IMR-90 (cell line): ENCODE measurements around the gene SMC6. TPM values are rescaled to one million over a fixed set of nuclear protein-coding genes. Genes with fewer than 3 reads are reported as not detected.

Experiments
- ATAC-seq: fragments of 200-7000 bp; cut with Tn5 transposase; 2 replicates; pipeline ENCODE4 v1.9.1; 2020; ENCODE audit warnings: low read depth, mild to moderate bottlenecking, moderate library complexity
- Bru-seq: library from RNA; stranded (reverse); fragments of 400-500 nt; gene quantifications from one replicate; lab custom pipeline; 2021; lab: Mats Ljungman, UMichigan
- BruChase-seq, 2 experiments: library from RNA; stranded (reverse); fragments of 400-500 nt; gene quantifications; one replicate each; lab custom pipeline; 2021; lab: Mats Ljungman, UMichigan
- BruUV-seq: library from RNA; stranded (reverse); fragments of 400-500 nt; replicated peaks from 2 replicates; lab custom pipeline; 2021; lab: Mats Ljungman, UMichigan
- CTCF ChIA-PET: fragments of 300-600 bp; formaldehyde crosslinking; extraction: SDS; loops from one replicate; lab custom pipeline; 2021; ENCODE audit warnings: antibody characterized with exemption; lab: Yijun Ruan, JAX
- POLR2A ChIA-PET: fragments of 300-600 bp; sonication (Branson Sonifier 250); formaldehyde crosslinking; loops from one replicate; lab custom pipeline; 2022; ENCODE audit warnings: antibody characterized with exemption; ENCODE audit not compliant: unreplicated experiment; lab: Charles Lee
- DNase-seq: peaks from one replicate; pipeline ENCODE4 v3.0.0; 2013
- H2AFZ ChIP-seq: replicated peaks from 2 replicates; pipeline ENCODE3; 2013; ENCODE audit warnings: low read length, mild to moderate bottlenecking; ENCODE audit not compliant: poor library complexity
- H2AK5ac ChIP-seq: 2 replicates; pipeline ENCODE4 v1.6.1; 2013; ENCODE audit warnings: low read depth, low read length, inconsistent platforms
- H2AK9ac ChIP-seq: replicated peaks from 2 replicates; pipeline ENCODE3; 2013; ENCODE audit warnings: mild to moderate bottlenecking, low read depth, low read length, moderate library complexity; ENCODE audit not compliant: poor library complexity
- H2BK120ac ChIP-seq: 2 replicates; pipeline ENCODE4 v1.6.1; 2013; ENCODE audit warnings: low read depth, low read length, inconsistent platforms
- H2BK15ac ChIP-seq: 3 replicates; pipeline ENCODE4 v1.6.1; 2013; ENCODE audit warnings: low read depth, low read length, inconsistent platforms
- H2BK20ac ChIP-seq: 2 replicates; pipeline ENCODE4 v1.6.1; 2013; ENCODE audit warnings: low read depth, mild to moderate bottlenecking, inconsistent platforms, low read length, moderate library complexity
- H2BK5ac ChIP-seq: 2 replicates; pipeline ENCODE4 v1.6.1; 2013; ENCODE audit warnings: mild to moderate bottlenecking, low read depth, low read length, inconsistent platforms; ENCODE audit not compliant: poor library complexity, severe bottlenecking
- H3K14ac ChIP-seq: replicated peaks from 2 replicates; pipeline ENCODE4 v1.6.1; 2013; ENCODE audit warnings: low read depth, low read length, inconsistent platforms
- H3K18ac ChIP-seq: 2 replicates; pipeline ENCODE4 v1.6.1; 2013; ENCODE audit warnings: low read depth, low read length, control low read depth
- H3K23ac ChIP-seq: 2 replicates; pipeline ENCODE4 v1.6.1; 2013; ENCODE audit warnings: low read depth, low read length, inconsistent platforms
- H3K27ac ChIP-seq: 2 replicates; pipeline ENCODE4 v1.5.1; 2013; ENCODE audit warnings: mild to moderate bottlenecking, control low read depth, low read length; ENCODE audit not compliant: insufficient read depth
- H3K27me3 ChIP-seq: 2 replicates; pipeline ENCODE4 v1.6.1; 2013; ENCODE audit warnings: low read length; ENCODE audit not compliant: control insufficient read depth, insufficient read depth
- H3K36me3 ChIP-seq: 2 replicates; pipeline ENCODE4 v1.6.1; 2013; ENCODE audit warnings: low read length, mixed read lengths; ENCODE audit not compliant: control insufficient read depth, insufficient read depth
- H3K4ac ChIP-seq: 2 replicates; pipeline ENCODE4 v1.6.1; 2013; ENCODE audit warnings: low read depth, low read length, inconsistent platforms
- H3K4me1 ChIP-seq: 2 replicates; pipeline ENCODE4 v1.6.1; 2013; ENCODE audit warnings: low read length, mixed read lengths; ENCODE audit not compliant: control insufficient read depth, insufficient read depth
- H3K4me2 ChIP-seq: 2 replicates; pipeline ENCODE4 v1.6.1; 2013; ENCODE audit warnings: low read depth, mild to moderate bottlenecking, control low read depth, low read length, moderate library complexity
- H3K4me3 ChIP-seq: 2 replicates; pipeline ENCODE4 v1.5.1; 2013; ENCODE audit warnings: low read depth, mild to moderate bottlenecking, control low read depth, low read length, moderate library complexity; ENCODE audit not compliant: insufficient read depth
- H3K56ac ChIP-seq: 2 replicates; pipeline ENCODE4 v1.6.1; 2013; ENCODE audit warnings: low read length, inconsistent platforms; ENCODE audit not compliant: insufficient read depth; ENCODE audit errors: extremely low read depth
- H3K79me1 ChIP-seq, 2 experiments: 2 replicates each; pipeline ENCODE4 v1.6.1; 2013; ENCODE audit warnings: low read length in 2 of 2, inconsistent platforms in 1 of 2, low read depth in 1 of 2
- H3K9ac ChIP-seq: 2 replicates; pipeline ENCODE4 v1.6.1; 2013; ENCODE audit warnings: low read depth, low read length, control low read depth
- H3K9me1 ChIP-seq: 2 replicates; pipeline ENCODE4 v1.6.1; 2013; ENCODE audit warnings: low read length, inconsistent platforms; ENCODE audit not compliant: insufficient read depth
- H3K9me3 ChIP-seq: 2 replicates; pipeline ENCODE4 v1.6.1; 2013; ENCODE audit warnings: low read length; ENCODE audit not compliant: control insufficient read depth, insufficient read depth
- H4K20me1 ChIP-seq: 2 replicates; pipeline ENCODE4 v1.6.1; 2013; ENCODE audit warnings: low read length, inconsistent platforms; ENCODE audit not compliant: insufficient read depth
- H4K5ac ChIP-seq: 2 replicates; pipeline ENCODE4 v1.6.1; 2013; ENCODE audit warnings: mild to moderate bottlenecking, low read depth, low read length, control low read depth
- H4K8ac ChIP-seq, 2 experiments: 2 replicates each; pipeline ENCODE4 v1.6.1; 2013; ENCODE audit warnings: low read depth in 2 of 2, low read length in 2 of 2, control low read depth in 1 of 2, inconsistent platforms in 1 of 2
- H4K91ac ChIP-seq: 2 replicates; pipeline ENCODE4 v1.6.1; 2013; ENCODE audit warnings: low read depth, low read length, inconsistent platforms; ENCODE audit not compliant: insufficient read depth
- BHLHE40 ChIP-seq: fragments of 150-350 bp; IDR thresholded peaks from 2 replicates; pipeline ENCODE4 v1.6.1; 2016; ENCODE audit warnings: mild to moderate bottlenecking, low read depth, low read length
- MXI1 ChIP-seq: IDR thresholded peaks from 2 replicates; pipeline ENCODE4 v1.6.1; 2012; ENCODE audit warnings: low read depth, mild to moderate bottlenecking, low read length, moderate library complexity, borderline replicate concordance
- NFE2L2 ChIP-seq: fragments of 150-350 bp; IDR thresholded peaks from 2 replicates; pipeline ENCODE4 v1.6.1; 2016; ENCODE audit warnings: low read depth, mild to moderate bottlenecking, low read length
- RAD21 ChIP-seq: IDR thresholded peaks from 2 replicates; pipeline ENCODE4 v1.6.1; 2012; ENCODE audit warnings: low read length, improper control_type of control experiment
- RFX5 ChIP-seq: IDR thresholded peaks from 2 replicates; pipeline ENCODE4 v1.8.0; 2012; ENCODE audit warnings: low read depth, mild to moderate bottlenecking, low read length, moderate library complexity
- WGBS, 2 experiments: methylation state at CpG; one replicate each; pipeline versions ENCODE4 v1.1.5 to v1.1.7; 2013; ENCODE audit warnings: missing lambda C conversion rate in 2 of 2; ENCODE audit not compliant: insufficient read length in 1 of 2; ENCODE audit errors: extremely low coverage in 2 of 2; 5-methylcytosine and 5-hydroxymethylcytosine counted together
- dilution Hi-C: fragments of 300-500 bp; cut with HindIII; formaldehyde crosslinking; loops from one replicate; pipeline ENCODE4 v1.14.3; 2018; ENCODE audit warnings: low sequenced_read_pairs; ENCODE audit not compliant: unreplicated experiment
- in situ Hi-C: fragments of 300-500 bp; cut with MboI; formaldehyde crosslinking; loops from 3 replicates; pipeline ENCODE4 v1.14.3; 2019; ENCODE audit warnings: low sequenced_read_pairs, inconsistent platforms, mixed read lengths
- intact Hi-C: fragments of 100-400 bp; cut with micrococcal nuclease; formaldehyde crosslinking; loops from 2 replicates; pipeline ENCODE4 v1.10.0; 2022
- long read RNA-seq: library from polyadenylated mRNA; unstranded; transcript quantifications from one replicate; pipeline ENCODE4 v2.0.0, GENCODE V29; 2021; ENCODE audit not compliant: unreplicated experiment
- polyA plus RNA-seq, 3 experiments: library from polyadenylated mRNA; depleted of rRNA; stranded (reverse); fragments of >200 nt; gene quantifications; 2 replicates each; pipeline ENCODE4 v1.2.3, GENCODE V29; 2012; ENCODE audit warnings: low replicate concordance in 1 of 3
- total RNA-seq: library from RNA; depleted of rRNA; stranded (reverse); fragments of >200 nt; gene quantifications from 2 replicates; pipeline ENCODE4 v1.2.3, GENCODE V29; 2012; rRNA removed
- TF ChIP-seq, protein P1 (sequence below): conservative IDR thresholded peaks from 2 replicates; pipeline ENCODE4 v1.5.1; 2012; ENCODE audit warnings: mild to moderate bottlenecking, low read depth, low read length, improper control_type of control experiment
- TF ChIP-seq, protein P2 (sequence below): fragments of 150-350 bp; IDR thresholded peaks from 2 replicates; pipeline ENCODE4 v1.6.1; 2017; ENCODE audit warnings: mild to moderate bottlenecking, antibody characterized with exemption, low read length, low read depth

The SMC6 gene, protein sequence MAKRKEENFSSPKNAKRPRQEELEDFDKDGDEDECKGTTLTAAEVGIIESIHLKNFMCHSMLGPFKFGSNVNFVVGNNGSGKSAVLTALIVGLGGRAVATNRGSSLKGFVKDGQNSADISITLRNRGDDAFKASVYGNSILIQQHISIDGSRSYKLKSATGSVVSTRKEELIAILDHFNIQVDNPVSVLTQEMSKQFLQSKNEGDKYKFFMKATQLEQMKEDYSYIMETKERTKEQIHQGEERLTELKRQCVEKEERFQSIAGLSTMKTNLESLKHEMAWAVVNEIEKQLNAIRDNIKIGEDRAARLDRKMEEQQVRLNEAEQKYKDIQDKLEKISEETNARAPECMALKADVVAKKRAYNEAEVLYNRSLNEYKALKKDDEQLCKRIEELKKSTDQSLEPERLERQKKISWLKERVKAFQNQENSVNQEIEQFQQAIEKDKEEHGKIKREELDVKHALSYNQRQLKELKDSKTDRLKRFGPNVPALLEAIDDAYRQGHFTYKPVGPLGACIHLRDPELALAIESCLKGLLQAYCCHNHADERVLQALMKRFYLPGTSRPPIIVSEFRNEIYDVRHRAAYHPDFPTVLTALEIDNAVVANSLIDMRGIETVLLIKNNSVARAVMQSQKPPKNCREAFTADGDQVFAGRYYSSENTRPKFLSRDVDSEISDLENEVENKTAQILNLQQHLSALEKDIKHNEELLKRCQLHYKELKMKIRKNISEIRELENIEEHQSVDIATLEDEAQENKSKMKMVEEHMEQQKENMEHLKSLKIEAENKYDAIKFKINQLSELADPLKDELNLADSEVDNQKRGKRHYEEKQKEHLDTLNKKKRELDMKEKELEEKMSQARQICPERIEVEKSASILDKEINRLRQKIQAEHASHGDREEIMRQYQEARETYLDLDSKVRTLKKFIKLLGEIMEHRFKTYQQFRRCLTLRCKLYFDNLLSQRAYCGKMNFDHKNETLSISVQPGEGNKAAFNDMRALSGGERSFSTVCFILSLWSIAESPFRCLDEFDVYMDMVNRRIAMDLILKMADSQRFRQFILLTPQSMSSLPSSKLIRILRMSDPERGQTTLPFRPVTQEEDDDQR
- total RNA-seq (10.4 and 18.3 TPM in 2 replicates), polyA plus RNA-seq (2012; rRNA removed) (5.2 and 6.5 TPM in 2 replicates), Bru-seq, nascent RNA (percentile 60 among the genes with signal in this experiment), BruChase-seq, experiment 1, labeled RNA remaining after a 6-hour chase (percentile 56 among the genes with signal in this experiment), BruChase-seq, experiment 2, labeled RNA remaining after a 2-hour chase (percentile 61 among the genes with signal in this experiment)
- 0.58 and 0.68 TPM in 2 replicates for polyA plus RNA-seq (2012; cell fraction: cytosol; rRNA removed)
- polyA plus RNA-seq (2012; cell fraction: nucleus; rRNA removed; ENCODE audit: low replicate concordance) = 1.5 and 12.9 TPM in 2 replicates
- long read RNA-seq, full-length matches to known transcripts = 6 of 33 reads
- long read RNA-seq, partial matches to known transcripts = 20 of 33 reads
- long read RNA-seq, other reads (novel, unspliced or antisense) = 7 of 33 reads

DNA sequence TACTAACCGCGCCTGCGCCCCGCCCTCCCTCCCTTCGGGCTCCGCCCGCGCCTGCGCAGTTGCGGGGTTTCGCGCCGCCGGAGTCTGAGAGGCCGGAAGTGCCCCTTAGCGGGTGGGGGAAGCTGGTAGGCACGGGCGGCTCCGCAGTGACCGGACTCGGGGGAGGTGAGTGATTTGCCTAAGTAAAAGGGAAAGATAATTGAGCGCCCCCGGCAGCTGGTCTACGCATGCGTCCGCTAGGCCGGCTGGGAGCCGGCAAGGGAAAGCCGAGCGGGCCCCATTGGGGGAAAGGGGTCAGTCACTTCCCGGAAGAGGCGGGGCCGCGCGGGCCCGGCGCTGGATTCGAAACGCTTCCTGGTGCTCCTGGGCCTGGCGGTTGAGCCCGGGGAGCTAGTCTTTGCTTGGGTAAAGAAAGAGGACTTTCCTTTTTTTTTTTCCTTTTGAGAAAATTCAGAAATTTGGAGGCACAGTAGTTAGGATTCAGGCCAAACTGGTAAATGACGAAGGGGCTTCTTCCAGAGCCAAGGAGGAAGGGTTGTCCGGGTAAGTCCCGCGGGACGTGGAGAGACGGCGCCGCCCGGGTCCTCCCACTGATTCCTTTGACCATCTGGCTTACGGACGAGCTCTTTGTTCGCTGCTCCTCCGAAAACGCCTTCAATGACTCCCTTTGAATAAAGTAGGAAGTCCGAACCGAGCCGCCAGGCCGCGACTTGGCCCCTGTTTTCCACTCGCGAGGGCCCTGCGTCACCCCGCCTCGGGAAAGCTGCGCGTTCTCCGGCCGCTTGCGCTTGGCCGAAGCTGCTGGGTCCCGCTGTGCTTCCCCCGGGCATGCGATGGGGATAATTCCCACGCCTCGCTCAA lies at the start of gene SMC6, which contains the start of gene GEN1:
SMC6 (minus strand) TSS at position 8 of the 861 bp plus-strand sequence. CDS start 7,864 bp downstream, outside the sequence.
GEN1 (plus strand) TSS at position 336 of the 861 bp plus-strand sequence. CDS start 5,806 bp downstream, outside the sequence.
- Histone ChIP-seq H2AFZ (peak within 1 kb of the TSS; percentile 97), H3K27ac (peak within 1 kb of the TSS; percentile 99), H4K5ac (peak within 1 kb of the TSS; percentile 99), H3K36me3 (no peaks in the 10 kb centered on the region), H3K4ac (peak within 1 kb of the TSS; percentile 93), H2AK9ac (peak within 1 kb of the TSS; percentile 92), H2BK120ac (peak within 1 kb of the TSS; percentile 98), H3K9me3 (no peaks in the 10 kb centered on the region), H3K56ac (peak within 1 kb of the TSS; percentile 93), H3K79me1 (peaks cover 11 to 15% of the 10 kb centered on the region in 2 experiments; a peak in 3 of 4 replicates), H3K4me1 (no peaks in the 10 kb centered on the region), H2BK20ac (peak within 1 kb of the TSS; percentile 67), H4K8ac (peak within 1 kb of the TSS; percentile 59 to 100), H2BK5ac (peak within 1 kb of the TSS; percentile 99), H3K14ac (peak within 1 kb of the TSS; percentile 94), H4K20me1 (no peaks in the 10 kb centered on the region; the same call in 1 of the 2 replicates), H3K4me3 (peak within 1 kb of the TSS; percentile 95), H3K18ac (peak within 1 kb of the TSS; percentile 98), H4K91ac (peak within 1 kb of the TSS; percentile 99), H3K9ac (peak within 1 kb of the TSS; percentile 98), H3K9me1 (no peaks in the 10 kb centered on the region; the same call in 1 of the 2 replicates), H2BK15ac (no peak within 1 kb of the TSS; the same call in 2 of the 3 replicates), H3K23ac (peak within 1 kb of the TSS; percentile 90), H3K27me3 (no peaks in the 10 kb centered on the region), H3K4me2 (peak within 1 kb of the TSS; percentile 92), H2AK5ac (no peak within 1 kb of the TSS)
- ATAC-seq = peak; percentile 89
- ChIA-PET CTCF (interaction anchor here (1.0 to 1.2 kb wide), 2 partner anchors 19 to 20 kb away, joined by 3 to 4 read pairs; no protein-coding TSS in a partner anchor), POLR2A (no interaction called here)
- peak; percentile 82 for DNase-seq
- dilution Hi-C loops (no loop called here), intact Hi-C loops (no loop called here), in situ Hi-C loops (no loop called here)
- WGBS, 2 experiments = 0% methylated on average over 2 of the region's 76 CpGs; no CpG with 5 or more reads in 1 of the 2 experiments
- BruUV-seq = no TSS peak
- no peak for TF ChIP-seq NFE2L2
- TF ChIP-seq, protein P1, sequence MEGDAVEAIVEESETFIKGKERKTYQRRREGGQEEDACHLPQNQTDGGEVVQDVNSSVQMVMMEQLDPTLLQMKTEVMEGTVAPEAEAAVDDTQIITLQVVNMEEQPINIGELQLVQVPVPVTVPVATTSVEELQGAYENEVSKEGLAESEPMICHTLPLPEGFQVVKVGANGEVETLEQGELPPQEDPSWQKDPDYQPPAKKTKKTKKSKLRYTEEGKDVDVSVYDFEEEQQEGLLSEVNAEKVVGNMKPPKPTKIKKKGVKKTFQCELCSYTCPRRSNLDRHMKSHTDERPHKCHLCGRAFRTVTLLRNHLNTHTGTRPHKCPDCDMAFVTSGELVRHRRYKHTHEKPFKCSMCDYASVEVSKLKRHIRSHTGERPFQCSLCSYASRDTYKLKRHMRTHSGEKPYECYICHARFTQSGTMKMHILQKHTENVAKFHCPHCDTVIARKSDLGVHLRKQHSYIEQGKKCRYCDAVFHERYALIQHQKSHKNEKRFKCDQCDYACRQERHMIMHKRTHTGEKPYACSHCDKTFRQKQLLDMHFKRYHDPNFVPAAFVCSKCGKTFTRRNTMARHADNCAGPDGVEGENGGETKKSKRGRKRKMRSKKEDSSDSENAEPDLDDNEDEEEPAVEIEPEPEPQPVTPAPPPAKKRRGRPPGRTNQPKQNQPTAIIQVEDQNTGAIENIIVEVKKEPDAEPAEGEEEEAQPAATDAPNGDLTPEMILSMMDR = no peak
- TF ChIP-seq RAD21 = no peak
- TF ChIP-seq, protein P2, sequence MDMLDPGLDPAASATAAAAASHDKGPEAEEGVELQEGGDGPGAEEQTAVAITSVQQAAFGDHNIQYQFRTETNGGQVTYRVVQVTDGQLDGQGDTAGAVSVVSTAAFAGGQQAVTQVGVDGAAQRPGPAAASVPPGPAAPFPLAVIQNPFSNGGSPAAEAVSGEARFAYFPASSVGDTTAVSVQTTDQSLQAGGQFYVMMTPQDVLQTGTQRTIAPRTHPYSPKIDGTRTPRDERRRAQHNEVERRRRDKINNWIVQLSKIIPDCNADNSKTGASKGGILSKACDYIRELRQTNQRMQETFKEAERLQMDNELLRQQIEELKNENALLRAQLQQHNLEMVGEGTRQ = no peak
- peak; percentile 82 for TF ChIP-seq MXI1
- TF ChIP-seq BHLHE40 = peak; percentile 71
- TF ChIP-seq RFX5 = no peak
